Nephron progenitor cell (in vitro differentiated cells): ENCODE data around the gene RRN3.
A peak's percentile ranks its signal among the peaks of the same experiment; 100 is the strongest.

Source experiments
- DNase-seq: peaks from one replicate; pipeline ENCODE4 v3.0.0; 2021
- H3K27ac Mint-ChIP-seq: 2 replicates; pipeline ENCODE4 v1.8.0; 2021; ENCODE audit warnings: mild to moderate bottlenecking, moderate library complexity, mixed read lengths
- H3K27me3 Mint-ChIP-seq: 2 replicates; pipeline ENCODE4 v1.8.0; 2021; ENCODE audit warnings: mild to moderate bottlenecking, low read depth, mixed read lengths; ENCODE audit not compliant: poor library complexity
- H3K36me3 Mint-ChIP-seq: 2 replicates; pipeline ENCODE4 v1.8.0; 2021; ENCODE audit warnings: low read depth, mixed read lengths
- H3K4me1 Mint-ChIP-seq: 2 replicates; pipeline ENCODE4 v1.8.0; 2021; ENCODE audit warnings: mixed read lengths
- H3K4me3 Mint-ChIP-seq: 2 replicates; pipeline ENCODE4 v1.8.0; 2021; ENCODE audit warnings: mild to moderate bottlenecking, moderate library complexity, mixed read lengths
- H3K9me3 Mint-ChIP-seq: 2 replicates; pipeline ENCODE4 v1.8.0; 2021; ENCODE audit warnings: mild to moderate bottlenecking, moderate library complexity, mixed read lengths
- CTCF ChIP-seq: fragments of 200-600 bp; sonication (generic); IDR thresholded peaks from 2 replicates; pipeline ENCODE4 v1.5.0; 2021; ENCODE audit warnings: antibody characterized with exemption

The RRN3 gene

GRCh38 chr16:15041271-15042004 lies 52.6 kb downstream of the RRN3 start:
- H3K27me3 Mint-ChIP-seq = no peaks in the 10 kb centered on the region
- H3K36me3 Mint-ChIP-seq = peaks cover 59% of the 10 kb centered on the region
- peak overlapping the region; percentile 75 for H3K27ac Mint-ChIP-seq
- peaks cover 6% of the 10 kb centered on the region for H3K4me1 Mint-ChIP-seq
- no peak overlapping the region for H3K4me3 Mint-ChIP-seq
- TF ChIP-seq CTCF = no peak
- no peak for DNase-seq
- H3K9me3 Mint-ChIP-seq = no peaks in the 10 kb centered on the region

- peaks cover 64% of the 10 kb centered on the region for H3K36me3 Mint-ChIP-seq
- H3K4me3 Mint-ChIP-seq = no peak overlapping the region
- H3K27me3 Mint-ChIP-seq = no peaks in the 10 kb centered on the region
- H3K4me1 Mint-ChIP-seq = peaks cover 6% of the 10 kb centered on the region
- TF ChIP-seq CTCF = no peak
- no peak for DNase-seq
- H3K9me3 Mint-ChIP-seq = no peaks in the 10 kb centered on the region
- H3K27ac Mint-ChIP-seq = no peak overlapping the region
Observed at GRCh38 chr16:15038689-15039088, 55.4 kb downstream of the RRN3 start.

- DNase-seq = no peak
- no peak for TF ChIP-seq CTCF
- H3K36me3 Mint-ChIP-seq = peaks cover 69% of the 10 kb centered on the region
- no peaks in the 10 kb centered on the region for H3K9me3 Mint-ChIP-seq
- no peak overlapping the region for H3K4me3 Mint-ChIP-seq
- peaks cover 6% of the 10 kb centered on the region for H3K4me1 Mint-ChIP-seq
- H3K27ac Mint-ChIP-seq = no peak overlapping the region
- no peaks in the 10 kb centered on the region for H3K27me3 Mint-ChIP-seq
Observed at GRCh38 chr16:15037745-15038144, 56.3 kb downstream of the RRN3 start.

- Mint-ChIP-seq H3K27ac (no peak overlapping the region), H3K36me3 (peaks cover 71% of the 10 kb centered on the region), H3K4me1 (peaks cover 5% of the 10 kb centered on the region), H3K4me3 (no peak overlapping the region), H3K9me3 (no peaks in the 10 kb centered on the region), H3K27me3 (no peaks in the 10 kb centered on the region)
- TF ChIP-seq CTCF = no peak
- no peak for DNase-seq
Observed at GRCh38 chr16:15037003-15037402, 57.1 kb downstream of the RRN3 start.

GRCh38 chr16:15035163-15035729 lies 58.8 kb downstream of the RRN3 start:
- H3K27ac Mint-ChIP-seq = peak overlapping the region; percentile 32
- H3K27me3 Mint-ChIP-seq = no peaks in the 10 kb centered on the region
- no peak for DNase-seq
- peaks cover 81% of the 10 kb centered on the region for H3K36me3 Mint-ChIP-seq
- H3K4me1 Mint-ChIP-seq = no peaks in the 10 kb centered on the region
- H3K4me3 Mint-ChIP-seq = no peak overlapping the region
- TF ChIP-seq CTCF = no peak
- no peaks in the 10 kb centered on the region for H3K9me3 Mint-ChIP-seq
